ENCODE measurements around the gene ATF6B. TPM values are rescaled to one million over a fixed set of nuclear protein-coding genes. Genes with fewer than 3 reads are reported as not detected.
A peak's percentile ranks its signal among the peaks of the same experiment; 100 is the strongest.

Gene ATF6B
- total RNA-seq, 1 donor from 2014 or later, result 83.7 TPM

GRCh38 chr6:32097364-32097763 is 30.7 kb downstream of the ATF6B start:
- Histone ChIP-seq H3K27ac (no peak overlapping the region), H3K4me1 (peaks cover 24% of the 10 kb centered on the region), H3K27me3 (ENCODE audit: low read depth) (peaks cover 26% of the 10 kb centered on the region), H3K4me3 (no peak overlapping the region), H3K9me3 (no peaks in the 10 kb centered on the region), H3K36me3 (peaks cover 22% of the 10 kb centered on the region)
- intact Hi-C loops (cut with DNase I), result no loop called here
- TF ChIP-seq CTCF (IDR thresholded peaks at IDR 0.05), result no peak
- ATAC-seq (no peak), DNase-seq (no peak)

- H3K4me1 ChIP-seq, result peaks cover 31% of the 10 kb centered on the region
- H3K4me3 ChIP-seq, result peak overlapping the region; percentile 3
- TF ChIP-seq CTCF (IDR thresholded peaks at IDR 0.05), result no peak
- intact Hi-C loops (cut with DNase I), result no loop called here
- no peak for DNase-seq
- no peak overlapping the region for H3K27ac ChIP-seq
- peak; percentile 4 to 13 for ATAC-seq
- H3K9me3 ChIP-seq, result no peaks in the 10 kb centered on the region
- peaks cover 27% of the 10 kb centered on the region for H3K36me3 ChIP-seq
- peaks cover 26% of the 10 kb centered on the region for H3K27me3 ChIP-seq (ENCODE audit: low read depth)
These were observed 31.4 kb downstream of the ATF6B start for GRCh38 chr6:32096394-32097258.

GRCh38 chr6:32096087-32096393 is 32.0 kb downstream of the ATF6B start:
- intact Hi-C loops (cut with DNase I), result no loop called here
- DNase-seq (no peak), ATAC-seq (peak; percentile 10 to 18)
- H3K36me3 ChIP-seq, result peaks cover 27% of the 10 kb centered on the region
- no peak for TF ChIP-seq CTCF (IDR thresholded peaks at IDR 0.05)
- H3K27ac ChIP-seq, result no peak overlapping the region
- peak overlapping the region; percentile 3 for H3K4me3 ChIP-seq
- no peaks in the 10 kb centered on the region for H3K9me3 ChIP-seq
- H3K4me1 ChIP-seq, result peaks cover 36% of the 10 kb centered on the region
- H3K27me3 ChIP-seq (ENCODE audit: low read depth), result peaks cover 26% of the 10 kb centered on the region

- H3K9me3 ChIP-seq, result no peaks in the 10 kb centered on the region
- no peak overlapping the region for H3K4me3 ChIP-seq
- ATAC-seq (peak; percentile 4 to 8), DNase-seq (no peak)
- H3K27ac ChIP-seq, result no peak overlapping the region
- intact Hi-C loops (cut with DNase I), result no loop called here
- H3K27me3 ChIP-seq (ENCODE audit: low read depth), result peaks cover 26% of the 10 kb centered on the region
- H3K36me3 ChIP-seq, result peaks cover 32% of the 10 kb centered on the region
- TF ChIP-seq CTCF (IDR thresholded peaks at IDR 0.05), result no peak
- peaks cover 36% of the 10 kb centered on the region for H3K4me1 ChIP-seq
These were observed 32.5 kb downstream of the ATF6B start for GRCh38 chr6:32095338-32096086.

GRCh38 chr6:32092760-32093497 is 35.1 kb downstream of the ATF6B start:
- no peak overlapping the region for H3K4me3 ChIP-seq
- peaks cover 46% of the 10 kb centered on the region for H3K4me1 ChIP-seq
- intact Hi-C loops (cut with DNase I), result no loop called here
- ATAC-seq, result peak; percentile 54 to 66
- H3K27me3 ChIP-seq (ENCODE audit: low read depth), result peaks cover 26% of the 10 kb centered on the region
- TF ChIP-seq CTCF (IDR thresholded peaks at IDR 0.05), result no peak
- DNase-seq, result no peak
- no peaks in the 10 kb centered on the region for H3K9me3 ChIP-seq
- peak overlapping the region; percentile 67 for H3K27ac ChIP-seq
- H3K36me3 ChIP-seq, result peaks cover 50% of the 10 kb centered on the region

Measured in lower lobe of right lung (tissue), 2 donors.